Activated T-cell treated with anti-CD3 and anti-CD28 coated beads, Interleukin-2, amount 50 U/mL, for 24 hours (primary cell): Measurements from ENCODE around the gene ARMC7.
"Not testable (repeated sequence)": the region's sequence is repeated elsewhere in the genome, so short reads cannot be mapped to it uniquely, and the experiment has no call there.

Experiments
- DNase-seq: peaks from one replicate; pipeline ENCODE4 v3.0.0-alpha.2; 2020
- H3K27ac Mint-ChIP-seq: 2 replicates; pipeline ENCODE4 v1.8.0; 2020; ENCODE audit warnings: mild to moderate bottlenecking, mixed read lengths
- H3K27me3 Mint-ChIP-seq: 2 replicates; pipeline ENCODE4 v1.8.0; 2020; ENCODE audit warnings: mixed read lengths
- H3K36me3 Mint-ChIP-seq: 2 replicates; pipeline ENCODE4 v1.8.0; 2020; ENCODE audit warnings: low read depth, mixed read lengths
- H3K4me1 Mint-ChIP-seq: 2 replicates; pipeline ENCODE4 v1.8.0; 2020; ENCODE audit warnings: low read depth, mixed read lengths
- H3K4me3 Mint-ChIP-seq: 2 replicates; pipeline ENCODE4 v1.8.0; 2020; ENCODE audit warnings: mild to moderate bottlenecking, moderate library complexity, mixed read lengths
- H3K9me3 Mint-ChIP-seq: 2 replicates; pipeline ENCODE4 v1.8.0; 2020; ENCODE audit warnings: mixed read lengths

Gene ARMC7

GRCh38 chr17:75109407-75110233, at the start of gene ARMC7:
TSS of gene ARMC7 (plus strand) at chr17:75109969. CDS start at chr17:75110289, 320 bp downstream.
- Mint-ChIP-seq H3K27me3 (no peaks in the 10 kb centered on the region), H3K4me3 (peak within 1 kb of the TSS; percentile 90), H3K4me1 (peaks cover 36% of the 10 kb centered on the region), H3K9me3 (no peaks in the 10 kb centered on the region), H3K27ac (peak within 1 kb of the TSS; percentile 94), H3K36me3 (peaks cover 17% of the 10 kb centered on the region)
- peak; percentile 97 for DNase-seq

- Mint-ChIP-seq H3K9me3 (no peaks in the 10 kb centered on the region), H3K4me1 (peaks cover 26% of the 10 kb centered on the region), H3K36me3 (peaks cover 81% of the 10 kb centered on the region), H3K27ac (no peak overlapping the region), H3K27me3 (no peaks in the 10 kb centered on the region), H3K4me3 (no peak overlapping the region)
- DNase-seq, result no peak
Measured at GRCh38 chr17:75060434-75061054, 49.2 kb upstream of the ARMC7 start.

- Mint-ChIP-seq H3K9me3 (no peaks in the 10 kb centered on the region), H3K27me3 (no peaks in the 10 kb centered on the region), H3K36me3 (peaks cover 81% of the 10 kb centered on the region), H3K27ac (no peak overlapping the region), H3K4me3 (no peak overlapping the region), H3K4me1 (peaks cover 28% of the 10 kb centered on the region)
- no peak for DNase-seq
Measured at GRCh38 chr17:75061055-75061438, 48.7 kb upstream of the ARMC7 start.

- no peak for DNase-seq
- Mint-ChIP-seq H3K4me1 (peaks cover 29% of the 10 kb centered on the region), H3K4me3 (no peak overlapping the region), H3K27ac (no peak overlapping the region), H3K9me3 (no peaks in the 10 kb centered on the region), H3K27me3 (no peaks in the 10 kb centered on the region), H3K36me3 (peaks cover 75% of the 10 kb centered on the region)
Measured at GRCh38 chr17:75061618-75062017, 48.2 kb upstream of the ARMC7 start.

- H3K27me3 Mint-ChIP-seq, result no peaks in the 10 kb centered on the region
- no peak for DNase-seq
- H3K36me3 Mint-ChIP-seq, result peaks cover 67% of the 10 kb centered on the region
- H3K9me3 Mint-ChIP-seq, result no peaks in the 10 kb centered on the region
- peaks cover 39% of the 10 kb centered on the region for H3K4me1 Mint-ChIP-seq
- H3K4me3 Mint-ChIP-seq, result no peak overlapping the region
- H3K27ac Mint-ChIP-seq, result no peak overlapping the region
Measured at GRCh38 chr17:75063201-75063600, 46.6 kb upstream of the ARMC7 start.

- H3K36me3 Mint-ChIP-seq, result peaks cover 67% of the 10 kb centered on the region
- H3K27ac Mint-ChIP-seq, result peak overlapping the region; percentile 33
- H3K9me3 Mint-ChIP-seq, result no peaks in the 10 kb centered on the region
- no peaks in the 10 kb centered on the region for H3K27me3 Mint-ChIP-seq
- no peak for DNase-seq
- H3K4me1 Mint-ChIP-seq, result peaks cover 39% of the 10 kb centered on the region
- H3K4me3 Mint-ChIP-seq, result no peak overlapping the region
Measured at GRCh38 chr17:75063626-75064025, 46.1 kb upstream of the ARMC7 start.

- no peak overlapping the region for H3K4me3 Mint-ChIP-seq
- H3K4me1 Mint-ChIP-seq, result peaks cover 42% of the 10 kb centered on the region
- H3K27ac Mint-ChIP-seq, result peak overlapping the region; percentile 33
- H3K27me3 Mint-ChIP-seq, result no peaks in the 10 kb centered on the region
- H3K9me3 Mint-ChIP-seq, result no peaks in the 10 kb centered on the region
- H3K36me3 Mint-ChIP-seq, result peaks cover 67% of the 10 kb centered on the region
- no peak for DNase-seq
Measured at GRCh38 chr17:75064040-75064439, 45.7 kb upstream of the ARMC7 start.

- Mint-ChIP-seq H3K4me3 (no peak overlapping the region), H3K9me3 (no peaks in the 10 kb centered on the region), H3K27me3 (no peaks in the 10 kb centered on the region), H3K27ac (peak overlapping the region; percentile 93), H3K4me1 (peaks cover 40% of the 10 kb centered on the region), H3K36me3 (peaks cover 62% of the 10 kb centered on the region)
- DNase-seq, result no peak
Measured at GRCh38 chr17:75064460-75064859, 45.3 kb upstream of the ARMC7 start.

- no peaks in the 10 kb centered on the region for H3K27me3 Mint-ChIP-seq
- DNase-seq, result no peak
- peak overlapping the region; percentile 27 for H3K4me3 Mint-ChIP-seq
- H3K4me1 Mint-ChIP-seq, result peaks cover 36% of the 10 kb centered on the region
- H3K36me3 Mint-ChIP-seq, result peaks cover 57% of the 10 kb centered on the region
- no peaks in the 10 kb centered on the region for H3K9me3 Mint-ChIP-seq
- H3K27ac Mint-ChIP-seq, result peak overlapping the region; percentile 93
Measured at GRCh38 chr17:75064867-75065561, 44.8 kb upstream of the ARMC7 start.

GRCh38 chr17:75065562-75066151, 44.1 kb upstream of the ARMC7 start:
- Mint-ChIP-seq H3K4me1 (peaks cover 36% of the 10 kb centered on the region), H3K27ac (peak overlapping the region; percentile 93), H3K4me3 (peak overlapping the region; percentile 27), H3K27me3 (no peaks in the 10 kb centered on the region), H3K9me3 (no peaks in the 10 kb centered on the region), H3K36me3 (peaks cover 52% of the 10 kb centered on the region)
- DNase-seq, result peak; percentile 48

- Mint-ChIP-seq H3K4me3 (no peak overlapping the region), H3K4me1 (peaks cover 36% of the 10 kb centered on the region), H3K27me3 (no peaks in the 10 kb centered on the region), H3K36me3 (peaks cover 30% of the 10 kb centered on the region), H3K9me3 (no peaks in the 10 kb centered on the region), H3K27ac (peak overlapping the region; percentile 84)
- peak; percentile 47 for DNase-seq
Measured at GRCh38 chr17:75067856-75068255, 41.9 kb upstream of the ARMC7 start.

- no peak for DNase-seq
- no peak overlapping the region for H3K4me3 Mint-ChIP-seq
- H3K27me3 Mint-ChIP-seq, result no peaks in the 10 kb centered on the region
- H3K36me3 Mint-ChIP-seq, result peaks cover 21% of the 10 kb centered on the region
- peaks cover 36% of the 10 kb centered on the region for H3K4me1 Mint-ChIP-seq
- peak overlapping the region; percentile 71 for H3K27ac Mint-ChIP-seq
- H3K9me3 Mint-ChIP-seq, result no peaks in the 10 kb centered on the region
Measured at GRCh38 chr17:75068750-75069149, 41.0 kb upstream of the ARMC7 start.

GRCh38 chr17:75069783-75070182, 40.0 kb upstream of the ARMC7 start:
- Mint-ChIP-seq H3K27ac (peak overlapping the region; percentile 55), H3K27me3 (no peaks in the 10 kb centered on the region), H3K4me1 (peaks cover 31% of the 10 kb centered on the region), H3K36me3 (peaks cover 11% of the 10 kb centered on the region), H3K9me3 (no peaks in the 10 kb centered on the region), H3K4me3 (no peak overlapping the region)
- no peak for DNase-seq

- H3K4me3 Mint-ChIP-seq, H3K27ac Mint-ChIP-seq, H3K27me3 Mint-ChIP-seq: not testable (repeated sequence)
Measured at GRCh38 chr17:75071478-75072271, 38.1 kb upstream of the ARMC7 start.

More at GRCh38 chr17:75071478-75072271, 38.1 kb upstream of the ARMC7 start:
- peaks cover 12% of the 10 kb centered on the region for H3K4me1 Mint-ChIP-seq
- not testable (repeated sequence) for H3K36me3 Mint-ChIP-seq, DNase-seq, H3K9me3 Mint-ChIP-seq
